GM19351 (cell line): ENCODE measurements around the gene HIP1.
"Not testable (repeated sequence)": the region's sequence is repeated elsewhere in the genome, so short reads cannot be mapped to it uniquely, and the experiment has no call there.

Experiments
- ATAC-seq: cut with Tn5 transposase; IDR thresholded peaks from one replicate; pipeline ENCODE4 v1.9.1; 2021; ENCODE audit warnings: mild to moderate bottlenecking, moderate library complexity; ENCODE audit not compliant: unreplicated experiment

Gene HIP1

DNA sequence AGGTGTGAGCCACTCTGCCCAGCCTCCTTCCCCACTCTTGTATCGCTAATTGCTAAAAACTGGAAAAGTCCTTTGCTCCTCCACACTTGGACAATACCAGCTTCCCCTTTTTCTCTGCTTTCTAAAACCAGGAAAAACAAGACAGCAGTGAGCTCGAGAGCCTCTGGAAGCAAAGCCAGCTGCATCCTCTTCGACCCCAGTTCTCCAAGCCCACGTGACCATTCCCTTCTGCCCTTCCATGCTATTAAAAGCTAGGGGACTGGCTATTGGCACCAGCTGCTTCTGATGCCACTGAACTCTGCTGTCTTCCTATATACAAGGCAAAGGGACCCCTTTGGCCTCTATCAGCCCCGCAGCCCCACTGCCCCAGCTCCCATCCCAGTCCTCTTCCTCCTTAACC is 154.4 kb downstream of the HIP1 start:
- no peak for ATAC-seq

GRCh38 chr7:75583255-75583654 is 155.5 kb downstream of the HIP1 start:
- no peak for ATAC-seq

GRCh38 chr7:75579899-75580298 is 158.8 kb downstream of the HIP1 start:
- ATAC-seq, result no peak

- ATAC-seq, result no peak
These were observed 160.7 kb downstream of the HIP1 start for GRCh38 chr7:75578081-75578480.

- ATAC-seq, result no peak
These were observed 163.1 kb downstream of the HIP1 start for GRCh38 chr7:75575488-75576121.

DNA sequence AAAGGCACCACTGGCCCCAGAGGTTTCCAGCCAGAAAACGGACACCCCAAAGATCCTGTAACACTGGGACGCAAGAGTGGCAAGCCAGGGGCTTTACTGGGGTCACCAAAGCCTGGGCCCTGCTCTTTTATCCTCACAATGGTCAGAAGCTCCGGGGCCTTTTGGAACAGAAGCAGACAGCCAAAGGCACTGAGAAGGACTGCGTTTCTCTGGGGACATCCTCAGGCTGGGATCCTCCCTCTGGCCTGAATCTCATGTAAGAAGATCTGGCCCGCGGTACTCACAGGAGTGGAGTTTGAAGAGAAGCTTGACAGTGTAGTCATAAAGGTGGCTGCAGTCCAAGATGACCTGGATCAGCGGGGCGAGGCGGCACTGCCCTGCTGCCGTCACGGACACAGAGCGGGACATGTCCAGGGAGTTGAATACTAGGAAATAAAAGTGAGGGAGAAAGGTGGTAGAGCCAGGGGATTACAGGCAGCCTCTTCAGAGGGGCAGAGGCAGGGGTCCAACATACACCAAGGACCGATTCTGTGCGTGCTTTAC is 165.2 kb downstream of the HIP1 start:
- no peak for ATAC-seq

GRCh38 chr7:75572814-75573213 is 165.9 kb downstream of the HIP1 start:
- ATAC-seq, result no peak

DNA sequence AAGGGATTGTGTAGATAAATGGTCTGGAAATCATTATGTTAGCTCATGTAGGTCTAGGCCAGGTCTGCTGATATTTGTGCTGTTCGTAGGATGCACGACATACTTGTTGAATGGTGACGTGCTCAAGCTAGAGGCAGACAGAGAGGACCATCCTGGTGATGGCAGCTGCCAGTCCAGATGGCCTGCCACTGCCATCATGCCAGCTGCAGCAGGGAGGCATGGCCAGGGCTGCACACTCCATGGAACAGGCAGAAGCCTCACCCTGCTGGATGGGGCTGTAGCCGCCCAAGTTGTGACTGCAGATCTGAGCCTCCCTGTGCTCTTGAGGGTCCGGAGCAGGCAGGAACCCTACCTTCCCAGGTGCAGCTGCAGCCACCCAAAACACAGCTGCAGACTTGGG is 166.3 kb downstream of the HIP1 start:
- no peak for ATAC-seq

- no peak for ATAC-seq
These were observed 167.5 kb downstream of the HIP1 start for GRCh38 chr7:75571209-75571608.

- ATAC-seq, result not testable (repeated sequence)
These were observed 169.0 kb downstream of the HIP1 start for GRCh38 chr7:75569629-75570282.

DNA sequence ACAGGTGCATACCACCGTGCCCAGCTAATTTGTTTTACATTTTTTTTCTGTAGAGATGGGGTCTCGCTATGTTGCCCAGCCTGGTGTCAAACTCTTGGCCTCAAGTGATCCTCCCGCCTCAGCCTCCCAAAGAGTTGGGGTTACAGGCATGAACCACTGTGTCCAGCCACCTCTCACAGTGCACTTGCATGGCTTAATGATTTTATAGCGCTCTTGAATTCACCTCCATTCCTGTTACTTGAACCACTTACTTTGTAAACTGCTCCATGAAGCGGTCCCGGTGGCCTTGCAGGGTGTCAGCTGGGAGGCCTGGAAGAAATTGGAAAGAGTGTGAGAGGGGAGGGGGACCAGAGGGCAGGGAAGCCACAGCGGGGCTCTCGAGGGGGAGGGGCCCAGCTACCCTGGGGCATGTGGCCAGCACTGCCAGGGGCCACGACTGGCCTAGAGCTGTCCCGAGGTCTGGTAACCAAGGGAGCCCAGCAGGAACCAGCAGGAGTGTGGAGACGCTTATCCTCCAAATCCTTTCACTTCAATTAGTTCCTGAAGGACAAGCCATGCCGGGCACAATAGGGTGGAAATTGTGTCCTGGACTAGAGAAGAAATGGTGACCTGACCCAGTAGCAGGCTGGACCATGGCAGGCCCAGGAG is 170.7 kb downstream of the HIP1 start:
- no peak for ATAC-seq

DNA sequence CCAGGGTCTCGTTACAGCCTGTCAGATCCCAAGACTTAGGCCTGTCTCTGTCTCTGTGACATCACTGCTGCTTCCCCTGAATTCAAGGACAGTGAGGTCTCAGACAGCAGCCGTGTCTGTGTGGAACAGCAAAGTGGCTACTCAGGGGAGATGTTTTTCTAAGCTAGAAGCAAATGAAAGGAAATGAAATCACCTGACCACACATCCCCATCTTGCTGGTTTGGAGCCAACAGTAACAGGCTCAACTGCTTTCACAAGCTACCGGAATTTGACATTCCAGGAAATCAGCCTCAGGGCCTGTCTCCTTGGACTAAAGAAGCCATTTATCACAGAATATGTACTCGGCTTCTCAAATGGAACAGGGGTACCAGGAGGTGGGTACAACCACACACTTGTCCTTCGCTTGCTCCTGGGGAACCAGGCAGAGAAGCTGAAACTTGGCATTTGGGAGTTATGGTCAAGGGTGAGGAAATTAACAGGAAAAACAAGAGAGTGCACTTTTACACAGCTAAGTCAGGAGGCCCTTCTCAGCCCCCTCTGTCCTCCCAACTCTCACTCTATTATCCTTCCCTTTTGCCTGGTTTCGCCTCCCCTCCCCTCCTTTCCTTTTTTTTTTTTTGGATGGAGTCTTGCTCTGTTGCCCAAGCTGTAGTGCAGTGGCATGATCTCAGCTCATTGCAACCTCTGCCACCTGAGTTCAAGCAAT is 173.5 kb downstream of the HIP1 start:
- ATAC-seq, result no peak

DNA sequence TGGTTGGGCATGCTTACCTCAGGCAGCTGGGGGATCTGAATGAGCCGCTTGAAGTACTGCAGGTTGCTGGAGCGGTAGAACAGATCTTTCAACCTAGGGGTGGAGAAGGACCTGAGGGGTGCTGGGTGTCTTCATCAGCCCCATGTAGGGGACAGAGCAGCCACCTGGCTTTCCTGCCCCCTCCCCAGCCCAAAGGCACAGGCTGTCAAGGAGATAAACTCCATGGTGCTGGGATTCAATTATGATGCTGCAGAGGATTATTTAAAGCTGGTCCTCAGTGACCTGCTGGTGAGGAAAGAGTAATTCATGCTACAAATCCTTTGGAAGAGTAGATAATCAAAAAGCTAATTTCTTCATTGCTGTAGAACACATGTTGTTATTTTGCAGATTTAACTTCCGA is 175.6 kb downstream of the HIP1 start:
- ATAC-seq, result no peak

DNA sequence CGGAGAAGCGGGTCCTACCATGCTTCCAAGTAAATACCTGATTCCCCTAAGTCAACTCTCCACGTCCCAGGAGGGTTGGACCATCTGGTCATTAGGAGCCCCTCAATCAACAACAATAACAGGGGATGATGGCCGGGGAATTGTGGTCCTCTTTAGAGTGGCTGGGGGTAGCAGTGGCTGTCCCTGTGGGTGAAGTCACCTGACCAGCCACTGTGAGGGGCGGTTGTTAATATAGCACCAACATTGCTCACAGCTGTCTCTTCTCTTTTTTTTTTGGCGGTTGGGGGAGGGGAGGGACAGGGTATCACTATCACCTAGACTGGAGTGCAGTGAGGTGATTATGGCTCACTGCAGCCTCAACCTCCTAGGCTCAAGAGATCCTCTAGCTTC is 178.8 kb downstream of the HIP1 start:
- ATAC-seq, result no peak

DNA sequence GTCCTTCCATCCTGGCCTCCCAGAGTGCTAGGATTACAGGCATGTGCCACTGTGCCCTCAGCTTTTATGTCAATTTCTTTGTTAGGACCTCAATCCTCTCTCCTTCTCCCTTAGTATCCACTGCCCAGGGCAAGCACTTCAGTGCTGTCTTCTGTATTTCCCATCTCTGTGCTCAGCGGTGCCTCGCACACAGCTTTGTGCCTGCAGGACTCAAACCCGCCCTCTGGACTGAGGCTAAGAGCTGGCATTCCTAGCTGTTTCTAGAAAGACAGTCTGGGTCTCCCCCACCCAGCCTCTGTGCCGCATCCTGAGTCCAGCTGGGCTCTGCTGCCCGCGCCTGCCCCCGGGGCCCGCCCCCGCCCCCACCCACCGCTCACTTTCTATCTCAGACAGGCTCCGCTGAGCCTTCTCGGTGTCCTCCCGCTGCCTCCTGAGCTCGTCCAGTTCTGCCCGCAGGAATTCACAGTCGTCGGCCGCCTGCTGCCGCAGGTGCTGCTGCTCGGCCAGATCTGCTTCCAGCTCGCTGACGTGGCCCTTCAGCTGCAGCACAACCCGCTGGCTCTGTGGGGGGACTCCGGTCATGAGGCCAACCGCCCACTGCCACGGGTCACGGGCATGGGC is 179.3 kb downstream of the HIP1 start:
- ATAC-seq, result no peak

DNA sequence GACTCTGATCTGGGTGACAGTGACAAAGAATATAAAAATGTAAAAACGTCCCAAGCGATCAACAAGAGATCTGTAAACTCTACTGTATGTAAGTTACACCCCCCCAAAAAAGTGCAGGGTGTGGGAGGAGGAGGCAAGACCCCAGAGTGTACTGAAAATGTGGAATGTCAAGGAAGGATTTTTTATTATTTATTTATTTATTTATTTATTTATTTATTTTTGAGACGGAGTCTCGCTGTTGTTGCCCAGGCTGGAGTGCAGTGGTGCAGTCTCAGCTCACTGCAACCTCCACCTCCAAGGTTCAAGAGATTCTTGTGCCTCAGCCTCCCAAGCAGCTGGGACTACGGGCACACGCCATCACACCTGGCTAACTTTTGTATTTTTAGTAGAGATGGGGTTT is 181.9 kb downstream of the HIP1 start:
- not testable (repeated sequence) for ATAC-seq

DNA sequence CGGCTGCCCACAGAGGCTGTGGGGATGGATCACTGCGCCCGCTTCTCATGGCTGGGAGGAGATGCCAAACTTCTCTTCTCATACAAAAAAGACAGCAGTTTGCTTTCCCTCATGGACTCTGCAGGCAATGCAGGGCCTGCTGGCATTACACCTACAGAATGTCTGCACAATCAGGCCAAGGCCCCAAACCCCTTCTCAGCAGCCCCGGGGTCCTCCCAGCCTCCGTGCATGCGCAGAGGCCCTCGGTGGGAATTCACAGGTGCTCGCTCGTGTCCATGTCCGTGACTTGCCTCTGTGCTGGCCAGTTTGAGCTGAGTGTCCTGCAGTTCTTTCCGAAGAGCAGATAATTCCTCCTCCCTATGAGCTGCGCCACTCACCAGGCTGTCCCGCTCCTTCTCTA is 183.0 kb downstream of the HIP1 start:
- ATAC-seq, result no peak

DNA sequence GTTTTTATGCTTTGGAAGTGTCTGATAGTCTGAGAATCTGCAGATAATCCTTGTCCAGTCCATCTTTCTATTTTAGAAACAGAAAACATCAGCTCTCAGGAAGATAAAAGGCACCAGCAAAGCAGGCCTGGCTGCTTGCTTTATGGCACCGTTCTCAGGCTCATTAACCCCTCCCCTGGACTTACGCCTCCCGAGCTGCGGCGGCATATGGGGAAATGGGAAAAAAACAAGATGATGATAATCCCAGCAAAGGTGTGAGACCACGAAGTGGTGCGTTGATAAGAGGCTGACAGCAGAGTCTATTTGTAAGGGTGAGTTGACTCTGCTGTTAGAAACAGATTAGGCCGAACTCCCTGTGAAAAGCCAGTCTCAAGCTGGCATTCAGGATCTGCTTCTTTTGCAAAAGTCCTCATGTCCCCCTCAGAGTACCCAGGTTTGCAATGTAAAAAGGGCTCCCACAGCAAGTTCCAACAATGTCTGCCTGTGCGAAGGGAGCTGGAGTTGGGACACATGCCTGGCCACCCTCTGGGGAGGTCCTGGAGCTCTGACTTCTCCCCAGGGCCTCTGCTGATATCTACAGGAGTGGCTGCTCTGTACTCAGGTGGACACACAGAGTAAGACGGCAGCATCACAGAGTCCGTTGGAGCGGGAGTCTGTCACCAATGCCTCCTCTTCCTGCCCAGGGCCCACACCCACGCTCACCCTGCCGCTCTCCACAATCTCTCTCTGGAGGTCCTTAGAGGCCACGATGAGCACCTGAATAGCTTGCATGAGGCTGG is 192.3 kb downstream of the HIP1 start:
- ATAC-seq, result no peak

DNA sequence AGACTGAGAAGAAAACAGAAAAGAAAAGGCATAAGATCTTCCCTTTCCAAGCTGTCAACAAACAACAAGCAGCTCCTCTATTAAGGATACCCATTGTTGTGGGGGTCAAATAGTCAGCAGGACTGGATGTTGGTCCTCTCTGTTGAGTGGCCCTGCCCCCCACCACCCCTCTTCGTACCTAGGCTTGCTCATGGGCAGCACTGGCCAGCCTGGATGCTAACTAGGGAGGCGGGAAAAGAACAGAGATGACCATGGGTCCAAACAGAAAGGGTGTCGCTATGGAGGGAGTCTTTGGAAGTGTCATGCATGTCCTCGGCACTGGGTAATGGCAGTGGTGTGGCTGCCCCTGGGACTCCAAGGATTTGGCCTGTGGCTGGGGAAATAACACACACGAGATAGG is 201.0 kb downstream of the HIP1 start:
- no peak for ATAC-seq

DNA sequence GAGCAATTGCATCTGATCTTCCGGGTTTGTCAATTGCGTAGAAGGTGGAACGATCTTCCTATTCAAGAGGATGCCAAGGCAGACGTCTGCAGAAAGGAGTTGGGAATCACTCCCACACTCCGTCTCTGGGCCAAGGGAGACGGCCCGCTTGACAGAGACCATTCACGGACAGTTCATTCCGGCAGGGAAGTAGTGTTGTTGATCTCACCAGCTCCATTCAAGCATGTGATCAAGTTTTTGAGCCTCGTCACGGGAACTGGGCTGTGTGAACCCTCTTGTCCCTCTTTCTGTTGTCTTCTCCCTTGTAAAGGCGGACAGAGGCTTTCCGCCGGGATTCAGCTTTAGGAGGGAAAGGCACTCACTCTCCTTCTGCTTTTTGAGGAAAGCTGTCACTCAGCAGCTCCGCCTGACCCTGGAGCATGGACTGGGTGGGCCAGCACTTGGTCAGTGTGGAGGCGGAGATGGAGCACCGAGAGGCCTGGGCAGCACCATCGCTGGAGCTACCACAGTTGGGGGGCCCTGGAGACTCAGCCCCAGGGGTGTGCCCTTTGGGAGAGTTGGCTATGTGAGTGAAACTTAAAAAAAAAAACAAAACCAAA is 201.7 kb downstream of the HIP1 start:
- ATAC-seq, result no peak
